HEK293 (cell line): ENCODE results near the gene MYORG.

Experiments
- CTCF ChIP-seq: fragments of 450-650 bp; formaldehyde crosslinking; IDR thresholded peaks from 2 replicates; pipeline ENCODE4 v1.5.1; 2016; ENCODE audit warnings: missing biosample characterization, missing genetic modification characterization
- INSM2 ChIP-seq: fragments of 450-650 bp; formaldehyde crosslinking; IDR thresholded peaks from 2 replicates; pipeline ENCODE4 v1.5.1; 2016; ENCODE audit warnings: missing biosample characterization, missing genetic modification characterization
- PRDM10 ChIP-seq: fragments of 450-650 bp; formaldehyde crosslinking; IDR thresholded peaks from 2 replicates; pipeline ENCODE4 v1.5.1; 2016; ENCODE audit warnings: missing biosample characterization, missing genetic modification characterization
- SP3 ChIP-seq: fragments of 450-650 bp; formaldehyde crosslinking; IDR thresholded peaks from 2 replicates; pipeline ENCODE4 v1.5.1; 2016; ENCODE audit warnings: missing biosample characterization, missing genetic modification characterization
- TCF7L2 ChIP-seq: IDR thresholded peaks from 2 replicates; pipeline ENCODE4 v1.6.1; 2011; ENCODE audit warnings: low read depth, mild to moderate bottlenecking, inconsistent platforms, low read length, moderate library complexity, borderline replicate concordance
- ZBTB17 ChIP-seq: fragments of 450-650 bp; formaldehyde crosslinking; IDR thresholded peaks from 2 replicates; pipeline ENCODE4 v1.5.1; 2016; ENCODE audit warnings: missing biosample characterization, missing genetic modification characterization
- ZBTB26 ChIP-seq: fragments of 450-650 bp; formaldehyde crosslinking; optimal IDR thresholded peaks from 2 replicates; pipeline ENCODE3; 2016; ENCODE audit warnings: missing biosample characterization, mild to moderate bottlenecking, missing genetic modification characterization
- ZFP37 ChIP-seq: fragments of 450-650 bp; formaldehyde crosslinking; IDR thresholded peaks from 2 replicates; pipeline ENCODE4 v1.5.1; 2016; ENCODE audit warnings: missing biosample characterization, missing genetic modification characterization
- ZNF2 ChIP-seq: fragments of 450-650 bp; formaldehyde crosslinking; IDR thresholded peaks from 2 replicates; pipeline ENCODE4 v1.5.1; 2016; ENCODE audit warnings: missing biosample characterization, missing genetic modification characterization
- ZNF302 ChIP-seq: fragments of 450-650 bp; formaldehyde crosslinking; IDR thresholded peaks from 2 replicates; pipeline ENCODE4 v1.5.1; 2016; ENCODE audit warnings: missing biosample characterization, missing genetic modification characterization, low read depth

- TF ChIP-seq CTCF (tag by site-specific recombination): no peak
- no peak for TF ChIP-seq ZNF2 (tag by site-specific recombination)
- TF ChIP-seq ZBTB17: no peak
- TF ChIP-seq ZNF302 (tag by site-specific recombination): no peak
- TF ChIP-seq INSM2 (tag by site-specific recombination): no peak
- TF ChIP-seq ZFP37 (tag by site-specific recombination): no peak
- TF ChIP-seq PRDM10 (tag by site-specific recombination): no peak
- no peak for TF ChIP-seq TCF7L2
- TF ChIP-seq ZBTB26 (tag by site-specific recombination): no peak
- no peak for TF ChIP-seq SP3 (tag by site-specific recombination)
Measured at GRCh38 chr9:34382054-34382453, 5.4 kb upstream of the MYORG start.
